OCI-LY1 (cell line): ENCODE data around the gene TRIP6.
"Not testable (repeated sequence)": the region's sequence is repeated elsewhere in the genome, so short reads cannot be mapped to it uniquely, and the experiment has no call there.

ENCODE experiments used
- H2AFZ ChIP-seq: fragments of 200-600 bp; sonication (generic), shearing (Covaris generic); 2 replicates; pipeline ENCODE4 v1.6.0; 2014; ENCODE audit warnings: antibody characterized with exemption, mild to moderate bottlenecking, low read length
- H3F3A ChIP-seq: fragments of 200-600 bp; sonication (generic), shearing (Covaris generic); 2 replicates; pipeline ENCODE4 v1.6.0; 2014; ENCODE audit warnings: mild to moderate bottlenecking, antibody characterized with exemption, low read length, moderate library complexity; ENCODE audit not compliant: insufficient read depth
- H3K27ac ChIP-seq: fragments of 200-600 bp; sonication (generic); 2 replicates; pipeline ENCODE4 v1.5.1; 2014; ENCODE audit warnings: low read length, mixed run types, mild to moderate bottlenecking, low read depth; ENCODE audit not compliant: poor library complexity, severe bottlenecking
- H3K27me3 ChIP-seq: fragments of 200-600 bp; sonication (generic); 2 replicates; pipeline ENCODE4 v1.6.0; 2014; ENCODE audit warnings: antibody characterized with exemption, mild to moderate bottlenecking, low read length, moderate library complexity; ENCODE audit not compliant: insufficient read depth
- H3K36me3 ChIP-seq: fragments of 200-600 bp; sonication (generic); 2 replicates; pipeline ENCODE4 v1.6.1; 2014; ENCODE audit warnings: mild to moderate bottlenecking, antibody characterized with exemption, low read length, moderate library complexity, mixed read lengths; ENCODE audit not compliant: insufficient read depth
- H3K4me1 ChIP-seq: fragments of 200-600 bp; sonication (generic); 2 replicates; pipeline ENCODE4 v1.5.1; 2014; ENCODE audit warnings: mild to moderate bottlenecking, low read length, moderate library complexity; ENCODE audit not compliant: insufficient read depth, severe bottlenecking
- H3K4me2 ChIP-seq: fragments of 200-600 bp; sonication (generic), shearing (Covaris generic); 2 replicates; pipeline ENCODE4 v1.6.1; 2014; ENCODE audit warnings: low read length
- H3K4me3 ChIP-seq: fragments of 200-600 bp; sonication (generic); 2 replicates; pipeline ENCODE4 v1.5.1; 2014; ENCODE audit warnings: low read length, low read depth, mild to moderate bottlenecking, mixed read lengths; ENCODE audit not compliant: poor library complexity, severe bottlenecking
- H3K79me2 ChIP-seq: fragments of 200-600 bp; shearing (Covaris generic); 2 replicates; pipeline ENCODE4 v1.6.1; 2016; ENCODE audit warnings: mixed run types, low read length, mixed read lengths; ENCODE audit not compliant: insufficient read depth
- H3K9ac ChIP-seq: fragments of 200-600 bp; sonication (generic), shearing (Covaris generic); 2 replicates; pipeline ENCODE4 v1.6.1; 2014; ENCODE audit warnings: mild to moderate bottlenecking, low read length, mixed read lengths
- H3K9me2 ChIP-seq: fragments of 200-600 bp; sonication (generic), shearing (Covaris generic); 2 replicates; pipeline ENCODE4 v1.6.1; 2014; ENCODE audit warnings: low read depth, mild to moderate bottlenecking, low read length, mixed read lengths
- H3K9me3 ChIP-seq: fragments of 200-600 bp; shearing (Covaris generic); 2 replicates; pipeline ENCODE4 v1.6.1; 2014; ENCODE audit warnings: low read length, mixed read lengths
- H4K20me1 ChIP-seq: fragments of 200-600 bp; sonication (generic), shearing (Covaris generic); 2 replicates; pipeline ENCODE4 v1.6.0; 2016; ENCODE audit warnings: mild to moderate bottlenecking, low read length; ENCODE audit not compliant: insufficient read depth
- EZH2 ChIP-seq: fragments of 200-600 bp; sonication (generic), shearing (Covaris generic); IDR thresholded peaks from 2 replicates; pipeline ENCODE4 v1.8.0; 2017; ENCODE audit warnings: borderline replicate concordance, mixed run types, mild to moderate bottlenecking, antibody characterized with exemption, low read length, moderate library complexity, mixed read lengths
- TF ChIP-seq, protein P1 (sequence below): fragments of 200-600 bp; sonication (generic), shearing (Covaris generic); IDR thresholded peaks from 2 replicates; pipeline ENCODE4 v1.5.1; 2017; ENCODE audit warnings: mild to moderate bottlenecking, antibody characterized with exemption, low read length, moderate library complexity, mixed read lengths

The TRIP6 gene

DNA sequence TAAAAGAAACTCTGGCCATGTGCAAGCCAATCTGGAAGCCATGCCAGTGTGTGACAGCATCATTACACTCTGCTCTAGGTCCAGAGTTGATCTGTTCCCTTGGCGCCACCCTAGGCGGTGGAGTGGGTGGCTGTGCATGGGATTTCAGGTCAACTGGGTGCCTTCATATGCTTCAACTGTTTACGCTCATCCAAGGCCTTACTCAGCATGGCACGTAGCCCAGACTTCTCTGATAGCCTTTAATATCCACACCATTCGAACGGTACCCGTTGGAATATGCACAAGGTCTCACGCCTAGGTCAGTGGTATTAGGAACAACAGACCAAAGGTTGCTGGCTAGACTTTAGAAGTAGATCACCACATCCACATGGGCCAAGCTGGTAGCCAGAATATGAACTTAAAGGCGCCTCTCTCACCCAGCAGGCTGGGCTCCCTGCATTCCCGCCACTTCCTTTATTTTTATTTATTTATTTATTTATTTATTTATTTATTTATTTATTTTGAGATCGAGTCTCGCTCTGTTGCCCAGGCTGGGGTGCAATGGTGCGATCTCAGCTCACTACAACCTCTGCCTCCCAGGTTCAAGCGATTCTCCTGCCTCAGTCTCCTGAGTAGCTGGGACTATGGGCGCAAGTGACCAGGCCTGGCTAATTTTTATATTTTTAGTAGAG, 47.2 kb downstream of the TRIP6 start:
- H3F3A ChIP-seq: no peaks in the 10 kb centered on the region
- H3K9me2 ChIP-seq: no peaks in the 10 kb centered on the region
- no peak overlapping the region for H3K4me3 ChIP-seq
- no peaks in the 10 kb centered on the region for H3K9me3 ChIP-seq
- H3K27me3 ChIP-seq: no peaks in the 10 kb centered on the region
- H2AFZ ChIP-seq: no peak overlapping the region
- TF ChIP-seq EZH2: no peak
- TF ChIP-seq, protein P1, sequence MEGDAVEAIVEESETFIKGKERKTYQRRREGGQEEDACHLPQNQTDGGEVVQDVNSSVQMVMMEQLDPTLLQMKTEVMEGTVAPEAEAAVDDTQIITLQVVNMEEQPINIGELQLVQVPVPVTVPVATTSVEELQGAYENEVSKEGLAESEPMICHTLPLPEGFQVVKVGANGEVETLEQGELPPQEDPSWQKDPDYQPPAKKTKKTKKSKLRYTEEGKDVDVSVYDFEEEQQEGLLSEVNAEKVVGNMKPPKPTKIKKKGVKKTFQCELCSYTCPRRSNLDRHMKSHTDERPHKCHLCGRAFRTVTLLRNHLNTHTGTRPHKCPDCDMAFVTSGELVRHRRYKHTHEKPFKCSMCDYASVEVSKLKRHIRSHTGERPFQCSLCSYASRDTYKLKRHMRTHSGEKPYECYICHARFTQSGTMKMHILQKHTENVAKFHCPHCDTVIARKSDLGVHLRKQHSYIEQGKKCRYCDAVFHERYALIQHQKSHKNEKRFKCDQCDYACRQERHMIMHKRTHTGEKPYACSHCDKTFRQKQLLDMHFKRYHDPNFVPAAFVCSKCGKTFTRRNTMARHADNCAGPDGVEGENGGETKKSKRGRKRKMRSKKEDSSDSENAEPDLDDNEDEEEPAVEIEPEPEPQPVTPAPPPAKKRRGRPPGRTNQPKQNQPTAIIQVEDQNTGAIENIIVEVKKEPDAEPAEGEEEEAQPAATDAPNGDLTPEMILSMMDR: no peak
- no peak overlapping the region for H3K27ac ChIP-seq
- H3K4me1 ChIP-seq: no peaks in the 10 kb centered on the region
- H3K4me2 ChIP-seq: no peak overlapping the region
- no peak overlapping the region for H3K9ac ChIP-seq
- H3K36me3 ChIP-seq: no peaks in the 10 kb centered on the region
- H3K79me2 ChIP-seq: no peaks in the 10 kb centered on the region
- no peaks in the 10 kb centered on the region for H4K20me1 ChIP-seq

DNA sequence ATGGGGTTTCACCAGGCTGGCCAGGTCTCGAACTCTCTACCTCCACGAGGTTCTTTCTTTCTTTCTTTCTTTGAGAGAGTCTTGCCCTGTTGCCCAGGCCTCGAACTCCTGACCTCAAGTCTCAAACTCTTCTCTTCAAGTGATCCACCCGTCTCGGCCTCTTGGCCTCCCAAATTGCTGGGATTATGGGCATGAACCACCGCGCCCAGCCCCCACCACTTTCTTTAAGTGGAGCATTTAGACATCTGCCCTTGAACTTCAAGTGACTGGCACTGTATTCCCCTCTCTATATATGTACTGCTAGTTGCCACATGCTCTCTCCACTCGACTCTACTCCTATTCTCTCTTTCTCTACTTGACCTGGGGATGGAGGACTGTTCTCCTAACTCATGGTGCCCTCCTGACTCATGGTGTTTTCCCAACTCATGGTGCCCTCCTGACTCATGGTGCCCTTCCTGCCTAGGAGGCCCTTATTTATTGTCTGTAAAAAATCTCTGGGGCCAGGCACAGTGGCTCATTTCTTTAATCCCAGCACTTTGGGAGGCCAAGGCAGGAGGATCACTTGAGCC, 47.8 kb downstream of the TRIP6 start:
- H4K20me1 ChIP-seq: no peaks in the 10 kb centered on the region
- no peak overlapping the region for H2AFZ ChIP-seq
- H3K4me1 ChIP-seq: no peaks in the 10 kb centered on the region
- no peaks in the 10 kb centered on the region for H3K9me2 ChIP-seq
- no peak overlapping the region for H3K4me3 ChIP-seq
- H3K4me2 ChIP-seq: no peak overlapping the region
- no peak overlapping the region for H3K9ac ChIP-seq
- no peaks in the 10 kb centered on the region for H3K36me3 ChIP-seq
- no peaks in the 10 kb centered on the region for H3K9me3 ChIP-seq
- no peaks in the 10 kb centered on the region for H3K79me2 ChIP-seq
- no peaks in the 10 kb centered on the region for H3K27me3 ChIP-seq
- no peak overlapping the region for H3K27ac ChIP-seq
- H3F3A ChIP-seq: no peaks in the 10 kb centered on the region
- TF ChIP-seq EZH2: no peak
- TF ChIP-seq, protein P1: no peak

DNA sequence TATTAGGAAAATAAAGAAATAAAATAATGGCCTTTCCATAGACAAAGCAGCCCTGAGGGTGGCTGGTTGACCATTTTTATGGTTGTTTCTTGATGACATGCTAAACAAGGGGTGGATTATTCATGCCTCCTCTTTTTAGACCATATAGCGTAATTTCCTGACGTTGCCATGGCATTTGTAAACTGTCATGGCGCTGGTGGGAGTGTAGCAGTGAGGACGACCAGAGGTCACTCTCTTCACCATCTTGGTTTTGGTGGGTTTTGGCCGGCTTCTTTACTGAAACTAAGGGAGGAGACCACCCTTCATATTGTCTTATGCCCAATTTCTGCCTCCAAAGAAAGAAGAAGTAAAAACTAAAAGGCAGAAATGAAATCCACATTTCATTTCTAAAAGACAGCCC, 52.1 kb downstream of the TRIP6 start:
- H3K4me1 ChIP-seq, H3K27me3 ChIP-seq, H3K9me2 ChIP-seq, H2AFZ ChIP-seq, H3F3A ChIP-seq, H3K4me3 ChIP-seq, H3K9me3 ChIP-seq, H3K79me2 ChIP-seq, H3K27ac ChIP-seq, H3K4me2 ChIP-seq, H3K36me3 ChIP-seq, H4K20me1 ChIP-seq, H3K9ac ChIP-seq: not testable (repeated sequence)

DNA sequence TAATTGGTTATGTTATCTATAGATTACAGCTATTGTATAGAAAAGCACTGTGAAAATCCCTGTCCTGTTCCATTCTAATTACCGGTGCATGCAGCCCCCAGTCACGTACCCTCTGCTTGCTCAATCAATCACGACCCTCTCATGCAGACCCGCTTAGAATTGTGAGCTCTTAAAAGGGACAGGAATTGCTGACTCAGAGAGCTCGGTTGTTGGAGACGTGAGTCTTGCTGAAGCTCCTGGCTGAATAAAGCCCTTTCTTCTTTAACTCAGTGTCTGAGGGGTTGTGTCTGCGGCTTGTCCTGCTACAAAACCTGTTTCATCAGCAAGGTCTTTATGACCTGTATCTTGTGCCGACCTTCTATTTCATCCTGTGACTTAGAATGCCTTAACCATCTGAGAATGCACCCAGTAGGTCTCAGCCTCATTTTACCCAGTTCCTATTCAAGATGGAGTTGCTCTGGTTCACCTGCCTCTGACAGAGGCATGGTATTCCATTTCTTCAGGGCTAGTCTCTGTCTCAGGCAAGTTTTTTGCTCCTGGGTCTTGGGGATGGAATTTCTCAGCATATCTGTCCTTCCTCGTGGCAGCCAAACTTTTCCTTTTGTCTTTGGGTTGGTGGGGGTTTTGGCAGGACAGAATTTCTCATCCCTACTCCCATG, 52.7 kb downstream of the TRIP6 start:
- not testable (repeated sequence) for H3K27me3 ChIP-seq, H3K4me3 ChIP-seq, H3K79me2 ChIP-seq, H3K36me3 ChIP-seq, H3F3A ChIP-seq, H3K9me3 ChIP-seq, H3K4me1 ChIP-seq, H3K9me2 ChIP-seq, H3K27ac ChIP-seq, H3K4me2 ChIP-seq, H2AFZ ChIP-seq, H3K9ac ChIP-seq, H4K20me1 ChIP-seq
